ENCODE measurements around the gene GFOD1. TPM values are rescaled to one million over a fixed set of nuclear protein-coding genes. Genes with fewer than 3 reads are reported as not detected.
A peak's percentile ranks its signal among the peaks of the same experiment; 100 is the strongest.

GFOD1 gene
- total RNA-seq, 4 donors from 2014 or later: 21.8 to 49.4 (median 31.1) TPM

GRCh38 chr6:13488896-13489237, 1.5 kb upstream of the GFOD1 start:
- TF ChIP-seq CTCF (IDR thresholded peaks at IDR 0.05) (no peak), EP300 (IDR thresholded peaks at IDR 0.05) (peak in 1 of 2 donors; percentile 40), POLR2A (IDR thresholded peaks at IDR 0.05) (no peak)
- H3K9me3 ChIP-seq: no peaks in the 10 kb centered on the region
- WGBS, 2 donors: 50 to 65% methylated on average over 8 of the region's 8 CpGs

GRCh38 chr6:13488015-13488895, 855 bp upstream of the GFOD1 start:
- Histone ChIP-seq H3K36me3 (no peaks in the 10 kb centered on the region), H3K4me3 (peak overlapping the region; percentile 64 to 91 (median 78)), H3K27me3 (no peaks in the 10 kb centered on the region), H3K9me3 (no peaks in the 10 kb centered on the region), H3K4me1 (peaks cover 0 to 38% (median 10%) of the 10 kb centered on the region in 4 donors), H3K27ac (peak overlapping the region; percentile 43 to 92 (median 82))
- TF ChIP-seq CTCF (IDR thresholded peaks at IDR 0.05): no peak
- TF ChIP-seq POLR2A (IDR thresholded peaks at IDR 0.05): no peak
- TF ChIP-seq EP300 (IDR thresholded peaks at IDR 0.05): no peak
- peak in 1 of 2 donors; percentile 16 for DNase-seq (ENCODE audit: low spot score in 2 of 2)
- WGBS, 2 donors: 16% methylated on average over 42 to 49 of the region's 57 CpGs

More at GRCh38 chr6:13488896-13489237, 1.5 kb upstream of the GFOD1 start:
- Histone ChIP-seq H3K36me3 (no peaks in the 10 kb centered on the region), H3K27ac (peak overlapping the region in 2 of 4 donors; percentile 87 to 92), H3K27me3 (no peaks in the 10 kb centered on the region), H3K4me1 (peaks cover 0 to 38% (median 10%) of the 10 kb centered on the region in 4 donors), H3K4me3 (no peak overlapping the region)
- peak; percentile 23 to 33 for DNase-seq (ENCODE audit: low spot score in 2 of 2)

- TF ChIP-seq POLR2A (IDR thresholded peaks at IDR 0.05) (no peak), CTCF (IDR thresholded peaks at IDR 0.05) (no peak), EP300 (IDR thresholded peaks at IDR 0.05) (no peak)
- H3K4me1 ChIP-seq: peaks cover 0 to 38% (median 10%) of the 10 kb centered on the region in 4 donors
- peak overlapping the region; percentile 47 to 92 (median 84) for H3K27ac ChIP-seq
- no peaks in the 10 kb centered on the region for H3K27me3 ChIP-seq
- H3K9me3 ChIP-seq: no peaks in the 10 kb centered on the region
- no peaks in the 10 kb centered on the region for H3K36me3 ChIP-seq
- 0% methylated on average over 33 to 37 of the region's 39 CpGs for WGBS, 2 donors
- H3K4me3 ChIP-seq: peak overlapping the region; percentile 64 to 91 (median 82)
- DNase-seq (ENCODE audit: low spot score in 2 of 2): peak; percentile 14 to 29
These were observed 700 bp downstream of the GFOD1 start for GRCh38 chr6:13486679-13487121.

GRCh38 chr6:13485923-13486562, 1.4 kb downstream of the GFOD1 start:
- Histone ChIP-seq H3K36me3 (no peaks in the 10 kb centered on the region), H3K4me1 (peaks cover 0 to 38% (median 10%) of the 10 kb centered on the region in 4 donors), H3K4me3 (peak overlapping the region; percentile 64 to 91 (median 82)), H3K27ac (peak overlapping the region in 3 of 4 donors; percentile 84 to 92 (median 85)), H3K27me3 (no peaks in the 10 kb centered on the region), H3K9me3 (no peaks in the 10 kb centered on the region)
- WGBS, 2 donors: 1 to 2% methylated on average over 38 of the region's 38 CpGs
- DNase-seq (ENCODE audit: low spot score in 2 of 2): no peak
- no peak for TF ChIP-seq POLR2A (IDR thresholded peaks at IDR 0.05)
- TF ChIP-seq EP300 (IDR thresholded peaks at IDR 0.05): no peak
- no peak for TF ChIP-seq CTCF (IDR thresholded peaks at IDR 0.05)
